ENCODE data around the gene XPR1.
A peak's percentile ranks its signal among the peaks of the same experiment; 100 is the strongest.

XPR1 gene

DNA sequence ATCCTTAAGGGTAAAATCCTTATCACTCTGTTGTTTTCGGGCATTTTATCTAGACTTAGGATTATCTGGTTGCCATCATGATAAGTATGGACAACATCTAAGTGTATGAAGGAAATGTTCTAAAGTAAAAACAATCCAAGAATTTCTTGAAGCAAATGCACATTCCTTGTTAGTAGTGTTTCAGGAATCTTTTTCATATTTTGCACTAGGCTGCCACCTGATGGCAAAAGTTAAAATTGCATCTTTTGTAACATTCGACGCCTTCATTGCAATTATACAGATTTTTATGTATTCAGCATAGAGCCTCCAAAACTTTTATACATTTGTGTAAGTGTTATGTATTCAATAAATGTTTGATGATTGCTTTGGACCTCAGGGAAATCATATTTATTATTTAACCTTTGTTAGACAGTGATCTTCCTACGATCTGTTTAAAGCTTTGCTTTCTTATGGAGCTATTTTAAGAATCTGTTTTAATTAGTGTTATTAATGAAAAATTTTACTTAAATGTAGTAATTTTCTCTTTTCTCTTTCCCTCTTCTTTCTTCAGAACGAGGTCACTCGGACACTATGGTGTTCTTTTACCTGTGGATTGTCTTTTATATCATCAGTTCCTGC, 231.4 kb downstream of the XPR1 start:
- DNase-seq: no peak
- TF ChIP-seq CTCF (IDR thresholded peaks at IDR 0.05; ENCODE audit: low read depth, low read length): 0 out of 2 replicates have a peak, but pooled peaks have one; percentile 4
- Histone ChIP-seq H3K9me3 (ENCODE audit: severe bottlenecking) (no peaks in the 10 kb centered on the region), H3K4me3 (ENCODE audit: low read depth, low read length) (no peak overlapping the region), H3K27ac (no peak overlapping the region), H3K36me3 (no peaks in the 10 kb centered on the region), H3K27me3 (ENCODE audit: insufficient read depth, low read depth, severe bottlenecking) (no peaks in the 10 kb centered on the region)

- 0 out of 2 replicates have a peak, but pooled peaks have one; percentile 18 for TF ChIP-seq CTCF (IDR thresholded peaks at IDR 0.05; ENCODE audit: low read depth, low read length)
- H3K27ac ChIP-seq: no peak overlapping the region
- H3K36me3 ChIP-seq: no peaks in the 10 kb centered on the region
- H3K9me3 ChIP-seq (ENCODE audit: severe bottlenecking): no peaks in the 10 kb centered on the region
- no peaks in the 10 kb centered on the region for H3K27me3 ChIP-seq (ENCODE audit: insufficient read depth, low read depth, severe bottlenecking)
- DNase-seq: no peak
- H3K4me3 ChIP-seq (ENCODE audit: low read depth, low read length): no peak overlapping the region
Measured at GRCh38 chr1:180881806-180882509, 250.1 kb downstream of the XPR1 start.

DNA sequence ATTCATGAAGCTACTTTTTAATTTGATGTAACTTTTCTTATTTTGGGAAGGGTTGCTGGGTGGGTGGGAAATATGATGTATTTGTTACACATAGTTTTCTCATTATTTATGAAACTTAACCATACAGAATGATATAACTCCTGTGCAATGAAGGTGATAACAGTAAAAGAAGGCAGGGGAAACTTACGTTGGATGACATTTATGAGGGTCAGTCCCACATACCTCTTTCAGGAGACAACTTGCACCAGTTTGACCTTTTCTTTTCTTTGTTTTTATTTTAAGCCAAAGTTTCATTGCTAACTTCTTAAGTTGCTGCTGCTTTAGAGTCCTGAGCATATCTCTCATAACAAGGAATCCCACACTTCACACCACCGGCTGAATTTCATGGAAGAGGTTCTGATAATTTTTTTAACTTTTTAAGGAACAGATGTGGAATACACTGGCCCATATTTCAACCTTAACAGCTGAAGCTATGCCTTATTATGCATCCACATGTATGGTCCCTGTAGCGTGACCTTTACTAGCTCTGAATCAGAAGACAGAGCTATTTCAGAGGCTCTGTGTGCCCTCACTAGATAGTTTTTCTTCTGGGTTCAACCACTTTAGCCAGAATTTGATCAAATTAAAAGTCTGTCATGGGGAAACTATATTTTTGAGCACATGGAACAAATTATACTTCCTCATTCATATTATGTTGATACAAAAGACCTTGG, 252.9 kb downstream of the XPR1 start:
- Histone ChIP-seq H3K27ac (no peak overlapping the region), H3K36me3 (no peaks in the 10 kb centered on the region), H3K9me3 (ENCODE audit: severe bottlenecking) (no peaks in the 10 kb centered on the region), H3K27me3 (ENCODE audit: insufficient read depth, low read depth, severe bottlenecking) (no peaks in the 10 kb centered on the region), H3K4me3 (ENCODE audit: low read depth, low read length) (no peak overlapping the region)
- no peak for TF ChIP-seq CTCF (IDR thresholded peaks at IDR 0.05; ENCODE audit: low read depth, low read length)
- no peak for DNase-seq

GRCh38 chr1:180886338-180886737, 254.5 kb downstream of the XPR1 start:
- no peak for TF ChIP-seq CTCF (IDR thresholded peaks at IDR 0.05; ENCODE audit: low read depth, low read length)
- Histone ChIP-seq H3K9me3 (ENCODE audit: severe bottlenecking) (no peaks in the 10 kb centered on the region), H3K27ac (no peak overlapping the region), H3K36me3 (no peaks in the 10 kb centered on the region), H3K27me3 (ENCODE audit: insufficient read depth, low read depth, severe bottlenecking) (no peaks in the 10 kb centered on the region), H3K4me3 (ENCODE audit: low read depth, low read length) (no peak overlapping the region)
- no peak for DNase-seq

GRCh38 chr1:180887841-180888240, 256.0 kb downstream of the XPR1 start:
- H3K9me3 ChIP-seq (ENCODE audit: severe bottlenecking): no peaks in the 10 kb centered on the region
- no peak for TF ChIP-seq CTCF (IDR thresholded peaks at IDR 0.05; ENCODE audit: low read depth, low read length)
- H3K36me3 ChIP-seq: no peaks in the 10 kb centered on the region
- no peaks in the 10 kb centered on the region for H3K27me3 ChIP-seq (ENCODE audit: insufficient read depth, low read depth, severe bottlenecking)
- H3K4me3 ChIP-seq (ENCODE audit: low read depth, low read length): no peak overlapping the region
- DNase-seq: no peak
- no peak overlapping the region for H3K27ac ChIP-seq
